Upper lobe of left lung (tissue), 6 donors: ENCODE measurements around the gene RELB. TPM values are rescaled to one million over a fixed set of nuclear protein-coding genes. Genes with fewer than 3 reads are reported as not detected.

Experiments
- ATAC-seq, 2 donors: fragments of 200-7000 bp; cut with Tn5 transposase; one replicate each; pipeline ENCODE4 v1.9.1; 2022; ENCODE audit warnings: mild to moderate bottlenecking in 2 of 2, moderate library complexity in 2 of 2; ENCODE audit not compliant: low FRiP score in 2 of 2
- DNase-seq, 2 donors: peaks; one replicate each; pipeline ENCODE4 v3.0.0-alpha.2; 2019 to 2020
- H3K27ac ChIP-seq, 4 donors: fragments of 200-600 bp; sonication (generic); one replicate each; pipeline ENCODE4 v1.5.1; 2016 to 2019
- H3K27me3 ChIP-seq, 4 donors: fragments of 200-600 bp; sonication (generic); one replicate each; pipeline ENCODE4 v1.5.1; 2017 to 2019
- H3K36me3 ChIP-seq, 4 donors: fragments of 200-600 bp; sonication (generic); one replicate each; pipeline ENCODE4 v1.5.1; 2016 to 2019
- H3K4me1 ChIP-seq, 4 donors: fragments of 200-600 bp; sonication (generic); one replicate each; pipeline ENCODE4 v1.5.1; 2018 to 2019
- H3K4me3 ChIP-seq, 4 donors: fragments of 200-600 bp; sonication (generic); one replicate each; pipeline ENCODE4 v1.5.1; 2017 to 2019; ENCODE audit warnings: mild to moderate bottlenecking in 2 of 4, moderate library complexity in 1 of 4
- H3K9me3 ChIP-seq, 4 donors: fragments of 200-600 bp; sonication (generic); one replicate each; pipeline ENCODE4 v1.5.1; 2018 to 2019
- EP300 ChIP-seq, 4 donors: sonication (generic); formaldehyde crosslinking; IDR thresholded peaks; one replicate each; pipeline ENCODE4 v1.5.1; 2017; ENCODE audit warnings: antibody characterized with exemption in 4 of 4, control low read depth in 2 of 4
- POLR2A ChIP-seq, 4 donors: fragments of 450-650 bp; IDR thresholded peaks; one replicate each; pipeline ENCODE4 v1.5.1; 2016 to 2017; ENCODE audit warnings: antibody characterized with exemption in 4 of 4, mild to moderate bottlenecking in 2 of 4
- POLR2AphosphoS5 ChIP-seq, 2 donors: sonication (generic); formaldehyde crosslinking; IDR thresholded peaks; one replicate each; pipeline ENCODE4 v1.5.1; 2017; ENCODE audit warnings: antibody characterized with exemption in 2 of 2
- WGBS, 2 donors: methylation state at CpG; one replicate each; pipeline ENCODE4 v1.1.5; 2017 to 2018; 5-methylcytosine and 5-hydroxymethylcytosine counted together
- small RNA-seq, 4 donors: library from RNA; depleted of rRNA; stranded (forward); fragments of <200 nt; gene quantifications; one replicate each; pipeline ENCODE3, GENCODE V24; 2016
- total RNA-seq, 6 donors: library from RNA; depleted of rRNA in 4 of 6; stranded (reverse); fragments of >200 nt in 4 of 6; gene quantifications; one replicate each; pipeline versions ENCODE4 v1.1.0 to v1.2.1, GENCODE V29; 2016 to 2021
- TF ChIP-seq, protein P1 (sequence below), 6 experiments: fragments of 450-650 bp in 4 of 6; fragments of 200-600 bp in 2 of 6; sonication (generic) in 2 of 6; IDR thresholded peaks; one replicate each; pipeline ENCODE4 v1.5.1; 2016 to 2019; ENCODE audit warnings: antibody characterized with exemption in 6 of 6
- donor health status: DM: no; HTN: no; CAD: no; lungs with moderate emphysema.
- donor health status: DM: no; HTN: yes; CAD: no; lungs with severe emphysema.

Gene RELB
- total RNA-seq, 6 donors from 2014 or later = 4.0 to 31.1 (median 18.1) TPM

DNA sequence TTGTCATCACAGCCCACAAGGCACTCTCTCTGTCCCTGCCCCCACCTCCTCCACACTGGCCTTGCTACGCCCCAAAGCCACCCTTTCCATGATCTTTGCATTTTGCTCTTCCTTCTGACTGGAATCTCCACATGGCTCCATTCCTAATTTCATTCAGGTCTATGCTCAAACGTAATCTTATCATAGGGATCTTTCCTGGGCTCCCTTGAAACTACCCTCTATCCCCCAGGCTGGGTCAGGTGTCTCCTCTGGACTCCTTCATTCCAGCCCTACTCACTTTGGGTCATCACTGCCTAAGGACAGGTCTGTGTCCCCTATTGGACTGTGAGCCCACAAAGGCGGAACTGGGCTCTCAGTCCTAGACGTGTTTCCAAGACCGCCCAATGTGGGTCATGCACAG, 80.9 kb downstream of the RELB start:
- Histone ChIP-seq H3K27ac (no peak overlapping the region), H3K36me3 (peaks cover 0 to 41% (median 11%) of the 10 kb centered on the region in 4 donors), H3K27me3 (no peaks in the 10 kb centered on the region), H3K4me1 (peaks cover 15 to 28% (median 20%) of the 10 kb centered on the region in 4 donors), H3K9me3 (no peaks in the 10 kb centered on the region), H3K4me3 (no peak overlapping the region)
- TF ChIP-seq POLR2AphosphoS5 (IDR thresholded peaks at IDR 0.05) (no peak), EP300 (IDR thresholded peaks at IDR 0.05) (no peak), POLR2A (IDR thresholded peaks at IDR 0.05) (no peak)
- TF ChIP-seq, protein P1, sequence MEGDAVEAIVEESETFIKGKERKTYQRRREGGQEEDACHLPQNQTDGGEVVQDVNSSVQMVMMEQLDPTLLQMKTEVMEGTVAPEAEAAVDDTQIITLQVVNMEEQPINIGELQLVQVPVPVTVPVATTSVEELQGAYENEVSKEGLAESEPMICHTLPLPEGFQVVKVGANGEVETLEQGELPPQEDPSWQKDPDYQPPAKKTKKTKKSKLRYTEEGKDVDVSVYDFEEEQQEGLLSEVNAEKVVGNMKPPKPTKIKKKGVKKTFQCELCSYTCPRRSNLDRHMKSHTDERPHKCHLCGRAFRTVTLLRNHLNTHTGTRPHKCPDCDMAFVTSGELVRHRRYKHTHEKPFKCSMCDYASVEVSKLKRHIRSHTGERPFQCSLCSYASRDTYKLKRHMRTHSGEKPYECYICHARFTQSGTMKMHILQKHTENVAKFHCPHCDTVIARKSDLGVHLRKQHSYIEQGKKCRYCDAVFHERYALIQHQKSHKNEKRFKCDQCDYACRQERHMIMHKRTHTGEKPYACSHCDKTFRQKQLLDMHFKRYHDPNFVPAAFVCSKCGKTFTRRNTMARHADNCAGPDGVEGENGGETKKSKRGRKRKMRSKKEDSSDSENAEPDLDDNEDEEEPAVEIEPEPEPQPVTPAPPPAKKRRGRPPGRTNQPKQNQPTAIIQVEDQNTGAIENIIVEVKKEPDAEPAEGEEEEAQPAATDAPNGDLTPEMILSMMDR (IDR thresholded peaks at IDR 0.05) = no peak
- 95 to 96% methylated on average over 2 to 5 of the region's 5 CpGs for WGBS, 2 donors
- DNase-seq = no peak
- no peak for ATAC-seq

DNA sequence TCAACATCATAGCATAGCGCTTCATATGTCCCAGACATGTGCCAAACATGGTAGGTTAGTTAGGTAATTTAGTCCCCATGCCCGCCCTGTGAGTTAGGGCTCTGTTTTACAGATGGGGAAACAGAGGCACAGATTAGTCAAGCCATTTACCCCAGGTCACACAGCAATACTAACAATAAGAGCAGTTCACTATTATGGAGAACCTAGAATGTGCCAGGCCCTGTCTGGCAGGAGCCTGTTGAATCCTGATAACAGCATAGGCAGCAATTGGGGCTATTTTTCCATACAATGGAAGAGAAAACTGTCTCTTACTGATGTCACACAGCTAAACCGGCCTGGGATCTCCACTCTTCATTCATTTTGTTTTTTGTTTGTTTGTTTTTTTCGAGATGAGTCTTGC, 85.2 kb downstream of the RELB start:
- ATAC-seq (no peak), DNase-seq (no peak)
- WGBS, 2 donors = 92 to 94% methylated on average over 3 to 4 of the region's 4 CpGs
- no peak overlapping the region for H3K27ac ChIP-seq
- no peaks in the 10 kb centered on the region for H3K9me3 ChIP-seq
- H3K36me3 ChIP-seq = peaks cover 0 to 56% (median 13%) of the 10 kb centered on the region in 4 donors
- peaks cover 7 to 10% (median 8%) of the 10 kb centered on the region in 4 donors for H3K4me1 ChIP-seq
- H3K27me3 ChIP-seq = no peaks in the 10 kb centered on the region
- H3K4me3 ChIP-seq = no peak overlapping the region
- TF ChIP-seq POLR2A (IDR thresholded peaks at IDR 0.05) = no peak
- TF ChIP-seq, protein P1 (IDR thresholded peaks at IDR 0.05) = no peak
- no peak for TF ChIP-seq POLR2AphosphoS5 (IDR thresholded peaks at IDR 0.05)
- TF ChIP-seq EP300 (IDR thresholded peaks at IDR 0.05) = no peak

DNA sequence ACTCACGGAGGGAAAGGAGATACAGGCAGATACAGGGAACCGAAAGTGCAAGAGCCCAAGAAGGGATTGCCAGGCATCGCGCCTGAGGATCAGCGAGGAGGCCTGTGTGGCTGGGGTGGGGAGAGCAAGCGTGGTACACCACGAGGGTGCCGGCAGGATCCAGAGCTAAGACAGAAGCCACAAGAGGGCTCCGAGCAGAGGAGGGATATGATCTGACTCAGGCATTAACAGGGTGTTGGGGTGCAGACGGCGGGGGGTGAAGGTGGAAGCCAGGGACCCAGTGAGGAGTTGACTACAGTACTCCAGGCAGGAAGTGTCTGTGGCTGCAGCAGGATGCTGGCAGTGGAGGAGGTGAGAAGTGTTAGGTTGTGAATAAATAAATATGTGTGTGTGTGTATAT, 86.3 kb downstream of the RELB start:
- Histone ChIP-seq H3K36me3 (peaks cover 0 to 45% (median 5%) of the 10 kb centered on the region in 4 donors), H3K9me3 (no peaks in the 10 kb centered on the region), H3K4me1 (peaks cover 7 to 10% (median 8%) of the 10 kb centered on the region in 4 donors), H3K27ac (no peak overlapping the region), H3K27me3 (no peaks in the 10 kb centered on the region), H3K4me3 (no peak overlapping the region)
- WGBS, 2 donors = 62 to 67% methylated on average over 11 of the region's 11 CpGs
- DNase-seq (peak in 1 of 2 donors; percentile 50), ATAC-seq (no peak)
- TF ChIP-seq POLR2AphosphoS5 (IDR thresholded peaks at IDR 0.05) = no peak

Small RNA genes lying within 50 kb of the gene (small RNA-seq; reads per million reads assigned to genes)
- 0 reads per million in 4 donors for gene RNU6-611P

Other genes with a start within 250 kb of the RELB start
- gene CBLC, start 223.6 kb upstream of the RELB start, total RNA-seq = 10 to 100 TPM in 1 of 6 donors, 1 to 10 TPM in 5; 2.9 to 10.5 (median 4.5) TPM
- gene BCAM, start 192.4 kb upstream of the RELB start, total RNA-seq = 100 to 1,000 TPM; 246 to 557 (median 274) TPM
- gene NECTIN2, start 155.2 kb upstream of the RELB start, total RNA-seq = 100 to 1,000 TPM in 4 of 6 donors, 10 to 100 TPM in 2; 52.2 to 152 (median 109) TPM
- gene TOMM40, start 110.2 kb upstream of the RELB start, total RNA-seq = 10 to 100 TPM; 26.6 to 88.3 (median 58.1) TPM
- gene APOE, start 95.7 kb upstream of the RELB start, total RNA-seq = 1,000 to 10,000 TPM in 2 of 6 donors, 100 to 1,000 TPM in 4; 256 to 1,773 (median 644) TPM
- gene APOC1, start 86.9 kb upstream of the RELB start, total RNA-seq = 100 to 1,000 TPM; 186 to 754 (median 527) TPM
- gene APOC4, start 59.2 kb upstream of the RELB start, total RNA-seq = 1 to 10 TPM in 1 of 6 donors, under 1 TPM in 1, not detected in 4; 0.49 to 2.7 TPM
- gene APOC2, start 55.4 kb upstream of the RELB start, total RNA-seq = 10 to 100 TPM in 5 of 6 donors, under 1 TPM in 1; 0.98 to 50.0 (median 22.8) TPM
- gene CLPTM1, start 46.1 kb upstream of the RELB start, total RNA-seq = 100 to 1,000 TPM in 3 of 6 donors, 10 to 100 TPM in 3; 53.4 to 139 (median 99.6) TPM
- 100 to 1,000 TPM in 1 of 6 donors, 10 to 100 TPM in 5; 38.0 to 295 (median 71.6) TPM for gene CLASRP, start 37.6 kb downstream of the RELB start, total RNA-seq
- gene ZNF296, start 75.0 kb downstream of the RELB start, total RNA-seq = 1 to 10 TPM; 1.5 to 7.3 (median 2.4) TPM
- gene GEMIN7, start 77.8 kb downstream of the RELB start, total RNA-seq = 10 to 100 TPM in 3 of 6 donors, 1 to 10 TPM in 3; 8.1 to 24.2 (median 13.5) TPM
- 10 to 100 TPM; 30.0 to 64.6 (median 37.3) TPM for gene PPP1R37, start 91.7 kb downstream of the RELB start, total RNA-seq
- gene NKPD1, start 159.5 kb downstream of the RELB start, total RNA-seq = under 1 TPM in 5 of 6 donors, not detected in 1; under 0.01 to 1.00 (median 0.17) TPM
- gene TRAPPC6A, start 176.8 kb downstream of the RELB start, total RNA-seq = 10 to 100 TPM; 10.5 to 53.3 (median 23.7) TPM
- gene BLOC1S3, start 177.3 kb downstream of the RELB start, total RNA-seq = 10 to 100 TPM in 5 of 6 donors, 1 to 10 TPM in 1; 4.7 to 34.6 (median 18.6) TPM
- gene EXOC3L2, start 243.9 kb downstream of the RELB start, total RNA-seq = 1 to 10 TPM; 1.1 to 10.0 (median 2.7) TPM
- gene MARK4, start 249.8 kb downstream of the RELB start, total RNA-seq = 10 to 100 TPM; 14.6 to 59.3 (median 35.6) TPM